Measurements from ENCODE around the gene NSMCE1.
A peak's percentile ranks its signal among the peaks of the same experiment; 100 is the strongest.

NSMCE1 gene

DNA sequence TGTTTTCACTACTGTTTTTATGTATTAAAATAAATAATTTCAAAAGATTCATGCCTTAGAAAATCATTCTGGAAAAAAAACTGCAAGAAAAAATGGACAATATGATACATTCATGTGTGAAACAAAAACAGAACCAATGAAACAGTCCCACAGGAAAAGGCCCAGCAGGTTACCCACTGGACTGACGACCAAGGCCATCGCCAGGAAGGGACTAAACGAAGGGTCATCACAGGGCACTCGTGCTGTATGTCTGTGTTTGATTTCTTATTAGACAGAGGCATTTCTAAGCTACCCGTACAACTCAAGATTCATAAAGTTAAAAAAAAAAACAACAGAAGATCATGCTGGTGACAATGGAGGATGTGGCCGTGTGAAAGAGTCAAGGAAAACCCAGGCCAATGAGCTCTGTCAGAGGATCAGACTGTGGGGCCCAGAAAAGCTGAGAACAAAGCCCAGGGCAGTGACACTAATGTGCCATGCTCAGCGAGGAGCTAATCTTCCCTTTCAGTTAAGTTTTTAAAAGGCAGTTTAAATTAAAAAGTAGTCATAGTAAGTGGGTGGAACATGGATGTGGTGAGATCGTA is 31.8 kb downstream of the NSMCE1 start:
- TF ChIP-seq, protein P1, sequence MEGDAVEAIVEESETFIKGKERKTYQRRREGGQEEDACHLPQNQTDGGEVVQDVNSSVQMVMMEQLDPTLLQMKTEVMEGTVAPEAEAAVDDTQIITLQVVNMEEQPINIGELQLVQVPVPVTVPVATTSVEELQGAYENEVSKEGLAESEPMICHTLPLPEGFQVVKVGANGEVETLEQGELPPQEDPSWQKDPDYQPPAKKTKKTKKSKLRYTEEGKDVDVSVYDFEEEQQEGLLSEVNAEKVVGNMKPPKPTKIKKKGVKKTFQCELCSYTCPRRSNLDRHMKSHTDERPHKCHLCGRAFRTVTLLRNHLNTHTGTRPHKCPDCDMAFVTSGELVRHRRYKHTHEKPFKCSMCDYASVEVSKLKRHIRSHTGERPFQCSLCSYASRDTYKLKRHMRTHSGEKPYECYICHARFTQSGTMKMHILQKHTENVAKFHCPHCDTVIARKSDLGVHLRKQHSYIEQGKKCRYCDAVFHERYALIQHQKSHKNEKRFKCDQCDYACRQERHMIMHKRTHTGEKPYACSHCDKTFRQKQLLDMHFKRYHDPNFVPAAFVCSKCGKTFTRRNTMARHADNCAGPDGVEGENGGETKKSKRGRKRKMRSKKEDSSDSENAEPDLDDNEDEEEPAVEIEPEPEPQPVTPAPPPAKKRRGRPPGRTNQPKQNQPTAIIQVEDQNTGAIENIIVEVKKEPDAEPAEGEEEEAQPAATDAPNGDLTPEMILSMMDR (IDR thresholded peaks at IDR 0.05; ENCODE audit: extremely low read depth, insufficient read depth, missing control alignments), result no peak
- DNase-seq (ENCODE audit: low spot score), result no peak
- in situ Hi-C loops (cut with MboI; ENCODE audit: low pct_unique_long_range_greater_than_20kb, low sequenced_read_pairs, unreplicated experiment), result no loop called here

DNA sequence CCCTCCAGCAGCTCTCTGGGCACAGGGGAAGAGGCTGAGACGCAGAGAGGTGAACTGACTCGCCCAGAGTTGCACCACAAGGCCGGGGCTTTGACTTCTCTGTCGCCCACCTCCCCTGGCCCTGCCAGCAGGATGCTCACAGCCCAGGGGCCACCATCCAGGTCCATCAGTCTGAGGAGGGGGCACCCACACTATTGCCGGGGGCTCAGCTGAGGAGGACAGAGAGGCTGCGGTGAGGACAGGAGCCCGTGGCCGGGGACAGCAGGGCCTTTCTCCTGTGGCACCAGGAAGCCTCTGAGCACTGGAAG is 32.7 kb downstream of the NSMCE1 start:
- in situ Hi-C loops (cut with MboI; ENCODE audit: low pct_unique_long_range_greater_than_20kb, low sequenced_read_pairs, unreplicated experiment), result no loop called here
- DNase-seq (ENCODE audit: low spot score), result no peak
- TF ChIP-seq, protein P1 (IDR thresholded peaks at IDR 0.05; ENCODE audit: extremely low read depth, insufficient read depth, missing control alignments), result no peak

DNA sequence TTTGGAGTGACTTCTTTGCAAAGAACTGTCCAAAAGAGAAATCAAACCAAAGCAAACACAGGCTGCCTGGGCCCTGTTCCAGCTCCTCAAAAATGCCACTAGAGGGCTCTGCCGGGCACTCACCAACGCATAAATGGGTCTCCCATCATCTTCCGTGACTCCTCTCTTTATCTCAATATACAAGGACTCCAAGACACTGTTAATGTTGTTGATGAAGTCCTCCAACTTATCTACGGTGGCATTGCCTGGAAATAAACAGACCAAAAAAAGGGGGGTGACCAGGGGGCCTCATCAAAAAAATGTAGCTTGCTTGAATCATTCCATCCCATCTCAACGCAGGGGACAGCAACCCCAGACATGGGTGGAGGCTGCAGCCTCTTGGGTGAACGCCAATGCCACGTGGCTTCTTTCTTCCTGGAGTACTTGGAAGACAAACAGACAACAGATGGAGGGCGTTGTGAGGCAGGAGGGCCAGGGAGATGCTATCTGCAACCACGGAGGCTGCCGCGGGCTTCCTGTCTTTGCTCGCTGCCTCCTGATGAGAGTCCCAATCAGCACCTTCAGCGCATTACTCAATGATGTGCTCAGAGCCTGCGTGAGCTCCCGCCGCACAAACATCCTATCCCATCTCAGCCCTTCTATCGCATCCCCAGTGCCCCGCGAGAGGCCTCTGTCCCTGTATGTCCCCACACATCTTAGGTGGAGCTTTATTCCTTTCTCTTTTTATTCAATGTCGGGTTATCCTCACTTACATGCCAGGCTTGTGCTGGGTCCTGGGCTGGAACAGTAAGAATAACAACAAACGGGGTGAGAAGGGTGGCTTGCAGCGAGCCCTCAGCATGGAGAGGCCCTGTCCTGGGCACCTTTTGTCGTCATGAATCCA is 33.3 kb downstream of the NSMCE1 start:
- in situ Hi-C loops (cut with MboI; ENCODE audit: low pct_unique_long_range_greater_than_20kb, low sequenced_read_pairs, unreplicated experiment), result no loop called here
- TF ChIP-seq, protein P1 (IDR thresholded peaks at IDR 0.05; ENCODE audit: extremely low read depth, insufficient read depth, missing control alignments), result peak; percentile 84
- peak; percentile 67 for DNase-seq (ENCODE audit: low spot score)

DNA sequence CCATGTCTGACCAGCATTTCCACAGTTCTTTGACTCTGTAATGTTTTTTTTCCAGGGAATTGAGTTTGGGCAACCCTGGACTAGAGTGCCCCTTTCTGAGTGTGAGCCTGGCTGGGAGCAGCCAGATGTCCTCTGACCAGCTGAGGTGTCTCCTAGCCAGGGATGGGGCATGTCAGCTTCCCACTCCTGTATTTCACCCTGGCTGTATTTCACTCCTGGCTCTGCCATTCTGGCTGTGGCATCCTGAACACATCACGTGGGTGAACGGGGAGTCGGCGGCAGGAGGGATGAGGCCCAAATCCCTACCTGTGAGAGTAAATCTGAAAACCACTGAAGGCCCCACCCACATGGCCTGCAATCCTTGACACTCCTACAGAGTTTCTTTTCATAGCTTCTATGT is 34.0 kb downstream of the NSMCE1 start:
- in situ Hi-C loops (cut with MboI; ENCODE audit: low pct_unique_long_range_greater_than_20kb, low sequenced_read_pairs, unreplicated experiment), result no loop called here
- no peak for DNase-seq (ENCODE audit: low spot score)
- TF ChIP-seq, protein P1 (IDR thresholded peaks at IDR 0.05; ENCODE audit: extremely low read depth, insufficient read depth, missing control alignments), result no peak

GRCh38 chr16:27234171-27234570 is 34.4 kb downstream of the NSMCE1 start:
- TF ChIP-seq, protein P1 (IDR thresholded peaks at IDR 0.05; ENCODE audit: extremely low read depth, insufficient read depth, missing control alignments), result no peak
- in situ Hi-C loops (cut with MboI; ENCODE audit: low pct_unique_long_range_greater_than_20kb, low sequenced_read_pairs, unreplicated experiment), result no loop called here
- no peak for DNase-seq (ENCODE audit: low spot score)

GRCh38 chr16:27233731-27234130 is 34.8 kb downstream of the NSMCE1 start:
- no peak for DNase-seq (ENCODE audit: low spot score)
- TF ChIP-seq, protein P1 (IDR thresholded peaks at IDR 0.05; ENCODE audit: extremely low read depth, insufficient read depth, missing control alignments), result no peak
- in situ Hi-C loops (cut with MboI; ENCODE audit: low pct_unique_long_range_greater_than_20kb, low sequenced_read_pairs, unreplicated experiment), result no loop called here
